GM23338 (cell line): ENCODE data around the gene NR1D1. TPM values are rescaled to one million over a fixed set of nuclear protein-coding genes. Genes with fewer than 3 reads are reported as not detected.

Experiments
- ATAC-seq: fragments of 200-7000 bp; cut with Tn5 transposase; 3 replicates; pipeline ENCODE4 v1.9.1; 2020
- DNase-seq: peaks from one replicate; pipeline ENCODE4 v3.0.0-alpha.2; 2015; ENCODE audit warnings: low spot score
- H2AFZ ChIP-seq: fragments of 200-600 bp; sonication (generic); 2 replicates; pipeline ENCODE4 v1.8.0; 2016; ENCODE audit warnings: antibody characterized with exemption, mild to moderate bottlenecking, moderate library complexity
- H3F3A ChIP-seq: fragments of 200-600 bp; sonication (generic); replicated peaks from 2 replicates; pipeline ENCODE4 v1.8.0; 2017; ENCODE audit warnings: antibody characterized with exemption, mixed run types, low read depth
- H3K27ac ChIP-seq: fragments of 200-600 bp; sonication (generic); 2 replicates; pipeline ENCODE4 v1.6.1; 2016; ENCODE audit warnings: low read depth
- H3K27me3 ChIP-seq: fragments of 200-600 bp; sonication (generic); 2 replicates; pipeline ENCODE4 v1.8.0; 2016; ENCODE audit warnings: mild to moderate bottlenecking, mixed run types, moderate library complexity; ENCODE audit not compliant: insufficient read depth
- H3K36me3 ChIP-seq: fragments of 200-600 bp; sonication (generic); 2 replicates; pipeline ENCODE4 v1.8.0; 2016; ENCODE audit warnings: mild to moderate bottlenecking; ENCODE audit not compliant: insufficient read depth
- H3K4me1 ChIP-seq: fragments of 200-600 bp; sonication (generic); 2 replicates; pipeline ENCODE4 v1.8.0; 2016; ENCODE audit warnings: mild to moderate bottlenecking, moderate library complexity; ENCODE audit not compliant: insufficient read depth
- H3K4me2 ChIP-seq: fragments of 200-600 bp; sonication (generic); 2 replicates; pipeline ENCODE4 v1.7.1; 2017; ENCODE audit warnings: mixed run types
- H3K4me3 ChIP-seq: fragments of 200-600 bp; sonication (generic); 2 replicates; pipeline ENCODE4 v1.6.1; 2016; ENCODE audit warnings: mixed run types
- H3K79me2 ChIP-seq: fragments of 200-600 bp; sonication (generic); replicated peaks from 2 replicates; pipeline ENCODE4 v1.8.0; 2017; ENCODE audit warnings: mild to moderate bottlenecking; ENCODE audit not compliant: insufficient read depth
- H3K9me2 ChIP-seq: fragments of 200-600 bp; sonication (generic); 2 replicates; pipeline ENCODE4 v1.8.0; 2017; ENCODE audit not compliant: insufficient read depth
- H4K20me1 ChIP-seq: fragments of 200-600 bp; sonication (generic); replicated peaks from 2 replicates; pipeline ENCODE4 v1.8.0; 2017; ENCODE audit warnings: mild to moderate bottlenecking; ENCODE audit not compliant: insufficient read depth
- H3K27ac Mint-ChIP-seq: 2 replicates; pipeline ENCODE4 v1.8.0; 2020; ENCODE audit warnings: inconsistent platforms, mild to moderate bottlenecking, moderate library complexity, mixed read lengths
- H3K27me3 Mint-ChIP-seq: 3 replicates; pipeline ENCODE4 v1.8.0; 2022; ENCODE audit warnings: low read depth, mild to moderate bottlenecking, moderate library complexity, mixed read lengths, inconsistent platforms; ENCODE audit not compliant: insufficient read depth, poor library complexity
- H3K36me3 Mint-ChIP-seq: 3 replicates; pipeline ENCODE4 v1.8.0; 2021; ENCODE audit warnings: low read depth, mild to moderate bottlenecking, inconsistent platforms, moderate library complexity, mixed read lengths
- H3K4me1 Mint-ChIP-seq: 3 replicates; pipeline ENCODE4 v1.8.0; 2020; ENCODE audit warnings: mild to moderate bottlenecking, inconsistent platforms, mixed read lengths
- H3K4me3 Mint-ChIP-seq: 3 replicates; pipeline ENCODE4 v1.8.0; 2021; ENCODE audit warnings: moderate library complexity, mild to moderate bottlenecking, inconsistent platforms, mixed read lengths
- H3K9me3 Mint-ChIP-seq: 3 replicates; pipeline ENCODE4 v1.8.0; 2020; ENCODE audit warnings: moderate library complexity, mild to moderate bottlenecking, inconsistent platforms, mixed read lengths
- CREB1 ChIP-seq: fragments of 250-450 bp; sonication (Bioruptor Pico); IDR thresholded peaks from 2 replicates; pipeline ENCODE4 v1.5.0; 2020; ENCODE audit warnings: low read depth, mild to moderate bottlenecking, moderate library complexity
- STAT1 ChIP-seq: IDR thresholded peaks from one replicate; pipeline ENCODE4 v1.6.1; 2016; ENCODE audit warnings: antibody characterized with exemption; ENCODE audit not compliant: unreplicated experiment
- ZNF114 ChIP-seq: fragments of 250-450 bp; sonication (Bioruptor Pico); IDR thresholded peaks from 2 replicates; pipeline ENCODE4 v1.5.0; 2020; ENCODE audit warnings: mild to moderate bottlenecking, moderate library complexity
- polyA plus RNA-seq: library from polyadenylated mRNA; unstranded; fragments of >200 nt; fragmentation: Nextera tagmentation; extraction: Ambion mirVana; gene quantifications from 2 replicates; pipeline ENCODE4 v1.2.1, GENCODE V29; 2016
- total RNA-seq: library from RNA; depleted of rRNA; stranded (reverse); fragments of >200 nt; shearing (Covaris generic); gene quantifications from 2 replicates; pipeline ENCODE4 v1.2.3, GENCODE V29; 2014
- TF ChIP-seq, protein P1 (sequence below): fragments of 250-450 bp; sonication (Bioruptor Pico); IDR thresholded peaks from 2 replicates; pipeline ENCODE4 v1.5.0; 2020; ENCODE audit warnings: mild to moderate bottlenecking, moderate library complexity
- TF ChIP-seq, protein P2 (sequence below), 2 experiments: fragments of 200-600 bp in 1 of 2; sonication (generic) in 1 of 2; conservative IDR thresholded peaks; 2 replicates each; pipeline versions ENCODE4 v1.5.1 to v1.6.1; 2016 to 2017; ENCODE audit warnings: antibody characterized with exemption in 2 of 2, low read depth in 2 of 2, mild to moderate bottlenecking in 2 of 2, moderate library complexity in 1 of 2

The NR1D1 gene
- total and polyA plus RNA-seq, 2 experiments from 2014 or later: 3.3 to 4.2 TPM

DNA sequence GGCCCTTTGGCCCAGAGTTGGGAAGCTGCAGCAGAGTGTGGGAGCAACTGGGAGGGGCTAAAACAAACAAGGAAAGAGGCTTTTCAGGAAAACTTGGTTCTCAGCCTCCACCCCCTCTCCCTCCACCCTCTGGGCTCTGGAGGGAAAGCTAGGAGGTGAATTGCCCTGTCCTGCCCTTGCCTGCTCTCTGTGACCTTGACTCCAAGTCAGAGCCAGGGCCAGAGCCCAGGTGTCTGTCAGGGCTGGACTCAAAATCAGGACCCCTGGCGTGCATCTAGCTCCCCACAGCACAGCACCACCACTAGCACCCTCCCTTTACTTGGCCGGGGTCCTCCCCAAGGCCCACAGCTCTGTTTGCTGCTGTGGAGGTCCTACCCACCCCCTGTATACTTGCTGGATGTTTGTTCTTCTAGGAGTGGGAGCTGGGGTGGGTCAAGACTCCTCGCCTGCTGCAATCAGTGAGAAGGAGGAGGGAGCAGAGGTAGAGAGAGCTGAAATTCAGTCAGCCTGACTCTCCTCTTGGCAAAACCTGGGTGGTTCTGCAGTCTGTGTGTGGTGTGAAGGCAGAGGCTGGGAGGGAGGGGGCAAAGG, 2.8 kb upstream of the NR1D1 start:
- H3K4me1 ChIP-seq: peaks cover 63% of the 10 kb centered on the region
- H3K36me3 Mint-ChIP-seq: peaks cover 4% of the 10 kb centered on the region; the same call in 2 of the 3 replicates
- H3K27me3 ChIP-seq: peaks cover 47% of the 10 kb centered on the region
- H2AFZ ChIP-seq: peak overlapping the region; percentile 73
- H3K27me3 Mint-ChIP-seq: peaks cover 77% of the 10 kb centered on the region
- H3K36me3 ChIP-seq: no peaks in the 10 kb centered on the region
- peak; percentile 60 for DNase-seq
- no peak overlapping the region for H3K4me3 ChIP-seq
- H3F3A ChIP-seq: peaks cover 17% of the 10 kb centered on the region; the same call in 1 of the 2 replicates
- peak overlapping the region; percentile 11; the same call in 1 of the 2 replicates for H3K4me2 ChIP-seq
- TF ChIP-seq ZNF114: no peak
- TF ChIP-seq, protein P1, sequence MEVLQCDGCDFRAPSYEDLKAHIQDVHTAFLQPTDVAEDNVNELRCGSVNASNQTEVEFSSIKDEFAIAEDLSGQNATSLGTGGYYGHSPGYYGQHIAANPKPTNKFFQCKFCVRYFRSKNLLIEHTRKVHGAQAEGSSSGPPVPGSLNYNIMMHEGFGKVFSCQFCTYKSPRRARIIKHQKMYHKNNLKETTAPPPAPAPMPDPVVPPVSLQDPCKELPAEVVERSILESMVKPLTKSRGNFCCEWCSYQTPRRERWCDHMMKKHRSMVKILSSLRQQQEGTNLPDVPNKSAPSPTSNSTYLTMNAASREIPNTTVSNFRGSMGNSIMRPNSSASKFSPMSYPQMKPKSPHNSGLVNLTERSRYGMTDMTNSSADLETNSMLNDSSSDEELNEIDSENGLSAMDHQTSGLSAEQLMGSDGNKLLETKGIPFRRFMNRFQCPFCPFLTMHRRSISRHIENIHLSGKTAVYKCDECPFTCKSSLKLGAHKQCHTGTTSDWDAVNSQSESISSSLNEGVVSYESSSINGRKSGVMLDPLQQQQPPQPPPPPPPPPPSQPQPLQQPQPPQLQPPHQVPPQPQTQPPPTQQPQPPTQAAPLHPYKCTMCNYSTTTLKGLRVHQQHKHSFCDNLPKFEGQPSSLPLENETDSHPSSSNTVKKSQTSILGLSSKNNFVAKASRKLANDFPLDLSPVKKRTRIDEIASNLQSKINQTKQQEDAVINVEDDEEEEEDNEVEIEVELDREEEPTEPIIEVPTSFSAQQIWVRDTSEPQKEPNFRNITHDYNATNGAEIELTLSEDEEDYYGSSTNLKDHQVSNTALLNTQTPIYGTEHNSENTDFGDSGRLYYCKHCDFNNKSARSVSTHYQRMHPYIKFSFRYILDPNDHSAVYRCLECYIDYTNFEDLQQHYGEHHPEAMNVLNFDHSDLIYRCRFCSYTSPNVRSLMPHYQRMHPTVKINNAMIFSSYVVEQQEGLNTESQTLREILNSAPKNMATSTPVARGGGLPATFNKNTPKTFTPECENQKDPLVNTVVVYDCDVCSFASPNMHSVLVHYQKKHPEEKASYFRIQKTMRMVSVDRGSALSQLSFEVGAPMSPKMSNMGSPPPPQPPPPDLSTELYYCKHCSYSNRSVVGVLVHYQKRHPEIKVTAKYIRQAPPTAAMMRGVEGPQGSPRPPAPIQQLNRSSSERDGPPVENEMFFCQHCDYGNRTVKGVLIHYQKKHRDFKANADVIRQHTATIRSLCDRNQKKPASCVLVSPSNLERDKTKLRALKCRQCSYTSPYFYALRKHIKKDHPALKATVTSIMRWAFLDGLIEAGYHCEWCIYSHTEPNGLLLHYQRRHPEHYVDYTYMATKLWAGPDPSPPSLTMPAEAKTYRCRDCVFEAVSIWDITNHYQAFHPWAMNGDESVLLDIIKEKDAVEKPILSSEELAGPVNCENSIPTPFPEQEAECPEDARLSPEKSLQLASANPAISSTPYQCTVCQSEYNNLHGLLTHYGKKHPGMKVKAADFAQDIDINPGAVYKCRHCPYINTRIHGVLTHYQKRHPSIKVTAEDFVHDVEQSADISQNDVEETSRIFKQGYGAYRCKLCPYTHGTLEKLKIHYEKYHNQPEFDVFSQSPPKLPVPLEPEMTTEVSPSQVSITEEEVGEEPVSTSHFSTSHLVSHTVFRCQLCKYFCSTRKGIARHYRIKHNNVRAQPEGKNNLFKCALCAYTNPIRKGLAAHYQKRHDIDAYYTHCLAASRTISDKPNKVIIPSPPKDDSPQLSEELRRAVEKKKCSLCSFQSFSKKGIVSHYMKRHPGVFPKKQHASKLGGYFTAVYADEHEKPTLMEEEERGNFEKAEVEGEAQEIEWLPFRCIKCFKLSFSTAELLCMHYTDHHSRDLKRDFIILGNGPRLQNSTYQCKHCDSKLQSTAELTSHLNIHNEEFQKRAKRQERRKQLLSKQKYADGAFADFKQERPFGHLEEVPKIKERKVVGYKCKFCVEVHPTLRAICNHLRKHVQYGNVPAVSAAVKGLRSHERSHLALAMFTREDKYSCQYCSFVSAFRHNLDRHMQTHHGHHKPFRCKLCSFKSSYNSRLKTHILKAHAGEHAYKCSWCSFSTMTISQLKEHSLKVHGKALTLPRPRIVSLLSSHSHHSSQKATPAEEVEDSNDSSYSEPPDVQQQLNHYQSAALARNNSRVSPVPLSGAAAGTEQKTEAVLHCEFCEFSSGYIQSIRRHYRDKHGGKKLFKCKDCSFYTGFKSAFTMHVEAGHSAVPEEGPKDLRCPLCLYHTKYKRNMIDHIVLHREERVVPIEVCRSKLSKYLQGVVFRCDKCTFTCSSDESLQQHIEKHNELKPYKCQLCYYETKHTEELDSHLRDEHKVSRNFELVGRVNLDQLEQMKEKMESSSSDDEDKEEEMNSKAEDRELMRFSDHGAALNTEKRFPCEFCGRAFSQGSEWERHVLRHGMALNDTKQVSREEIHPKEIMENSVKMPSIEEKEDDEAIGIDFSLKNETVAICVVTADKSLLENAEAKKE: no peak
- H3K9me2 ChIP-seq: peaks cover 13% of the 10 kb centered on the region; the same call in 1 of the 2 replicates
- H4K20me1 ChIP-seq: no peaks in the 10 kb centered on the region
- no peak overlapping the region for H3K27ac ChIP-seq
- no peak overlapping the region for H3K4me3 Mint-ChIP-seq
- peaks cover 82% of the 10 kb centered on the region for H3K4me1 Mint-ChIP-seq
- H3K27ac Mint-ChIP-seq: peak overlapping the region; percentile 77
- H3K9me3 Mint-ChIP-seq: peaks cover 11% of the 10 kb centered on the region; the same call in 2 of the 3 replicates
- H3K79me2 ChIP-seq: no peaks in the 10 kb centered on the region
- no peak; the same call in 2 of the 3 replicates for ATAC-seq

DNA sequence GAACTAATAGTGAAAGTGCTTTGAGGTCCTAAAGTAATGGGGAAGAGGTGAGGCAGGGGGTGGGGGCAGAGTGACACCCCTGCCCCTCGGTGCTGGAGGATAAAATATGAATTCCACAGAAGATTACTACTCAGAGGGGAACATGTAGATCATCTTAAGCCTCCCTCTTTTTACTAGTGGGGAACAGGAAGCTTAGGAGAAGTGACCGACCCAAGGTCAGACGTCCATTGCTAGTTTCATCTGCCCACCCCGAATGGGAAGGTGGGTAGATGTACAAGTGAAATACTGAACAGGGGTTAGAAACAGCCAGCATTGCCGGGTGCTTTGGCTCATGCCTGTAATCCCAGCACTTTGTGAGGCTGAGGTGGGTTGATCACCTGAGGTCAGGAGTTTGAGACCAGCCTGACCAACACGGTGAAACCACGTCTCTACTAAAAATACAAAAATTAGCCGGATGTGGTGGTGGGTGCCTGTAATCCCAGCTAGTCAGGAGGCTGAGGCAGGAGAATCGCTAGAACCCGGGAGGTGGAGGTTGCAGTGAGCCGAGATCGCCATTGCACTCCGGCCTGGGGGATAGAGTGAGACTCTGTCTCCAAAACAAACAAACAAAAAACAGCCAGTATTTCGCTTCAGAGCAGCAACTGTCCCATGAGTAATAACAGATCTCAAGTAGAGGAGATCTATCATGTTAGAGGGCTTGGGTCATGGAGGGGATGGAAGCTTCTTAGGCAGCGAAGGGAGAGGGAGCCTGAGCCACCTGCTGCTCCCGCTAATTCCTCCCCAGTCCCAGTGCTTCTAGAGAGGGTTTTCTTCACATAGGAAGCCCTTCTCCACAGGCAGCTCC, 1.2 kb upstream of the NR1D1 start:
- peak overlapping the region; percentile 98 for H3K4me2 ChIP-seq
- no peaks in the 10 kb centered on the region for H3K36me3 ChIP-seq
- Mint-ChIP-seq H3K27me3 (peaks cover 66% of the 10 kb centered on the region), H3K9me3 (peaks cover 11% of the 10 kb centered on the region; the same call in 2 of the 3 replicates), H3K27ac (no peak overlapping the region), H3K4me3 (peak overlapping the region; percentile 82; the same call in 2 of the 3 replicates), H3K36me3 (peaks cover 20% of the 10 kb centered on the region), H3K4me1 (peaks cover 78% of the 10 kb centered on the region)
- peak overlapping the region; percentile 75 for H3K4me3 ChIP-seq
- H3K27ac ChIP-seq: no peak overlapping the region
- H3K27me3 ChIP-seq: peaks cover 32% of the 10 kb centered on the region
- peaks cover 55% of the 10 kb centered on the region for H3K4me1 ChIP-seq
- H3F3A ChIP-seq: peaks cover 17% of the 10 kb centered on the region; the same call in 1 of the 2 replicates
- no peaks in the 10 kb centered on the region for H3K79me2 ChIP-seq
- H2AFZ ChIP-seq: no peak overlapping the region
- no peaks in the 10 kb centered on the region for H4K20me1 ChIP-seq
- DNase-seq (no peak), ATAC-seq (no peak)
- H3K9me2 ChIP-seq: peaks cover 23% of the 10 kb centered on the region
- TF ChIP-seq, protein P2, sequence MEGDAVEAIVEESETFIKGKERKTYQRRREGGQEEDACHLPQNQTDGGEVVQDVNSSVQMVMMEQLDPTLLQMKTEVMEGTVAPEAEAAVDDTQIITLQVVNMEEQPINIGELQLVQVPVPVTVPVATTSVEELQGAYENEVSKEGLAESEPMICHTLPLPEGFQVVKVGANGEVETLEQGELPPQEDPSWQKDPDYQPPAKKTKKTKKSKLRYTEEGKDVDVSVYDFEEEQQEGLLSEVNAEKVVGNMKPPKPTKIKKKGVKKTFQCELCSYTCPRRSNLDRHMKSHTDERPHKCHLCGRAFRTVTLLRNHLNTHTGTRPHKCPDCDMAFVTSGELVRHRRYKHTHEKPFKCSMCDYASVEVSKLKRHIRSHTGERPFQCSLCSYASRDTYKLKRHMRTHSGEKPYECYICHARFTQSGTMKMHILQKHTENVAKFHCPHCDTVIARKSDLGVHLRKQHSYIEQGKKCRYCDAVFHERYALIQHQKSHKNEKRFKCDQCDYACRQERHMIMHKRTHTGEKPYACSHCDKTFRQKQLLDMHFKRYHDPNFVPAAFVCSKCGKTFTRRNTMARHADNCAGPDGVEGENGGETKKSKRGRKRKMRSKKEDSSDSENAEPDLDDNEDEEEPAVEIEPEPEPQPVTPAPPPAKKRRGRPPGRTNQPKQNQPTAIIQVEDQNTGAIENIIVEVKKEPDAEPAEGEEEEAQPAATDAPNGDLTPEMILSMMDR (conservative IDR thresholded peaks at IDR 0.05; ENCODE audit: low read depth in 2 of 2): no peak
- TF ChIP-seq ZNF114 (no peak), CREB1 (CRISPR knock-in tag) (no peak), STAT1 (no peak)
